Epithelial cell of proximal tubule (primary cell): Measurements from ENCODE around the gene ANXA5. TPM values are rescaled to one million over a fixed set of nuclear protein-coding genes. Genes with fewer than 3 reads are reported as not detected.

Experiments
- DNase-seq: peaks from one replicate; pipeline ENCODE4 v3.0.0-alpha.2; 2011; ENCODE audit warnings: low read depth
- H3K4me3 ChIP-seq: 2 replicates; pipeline ENCODE4 v1.5.1; 2011; ENCODE audit warnings: low read depth, mild to moderate bottlenecking, low read length
- CTCF ChIP-seq: conservative IDR thresholded peaks from 2 replicates; pipeline ENCODE4 v1.5.1; 2012; ENCODE audit warnings: low read depth, mild to moderate bottlenecking, low read length
- total RNA-seq: library from RNA; depleted of rRNA; stranded (reverse); fragments of >200 nt; gene quantifications from 2 replicates; pipeline ENCODE4 v1.2.3, GENCODE V29; 2015

ANXA5 gene
- total RNA-seq, 1 donor from 2014 or later, result 308 TPM

- no peak for DNase-seq
- no peak overlapping the region for H3K4me3 ChIP-seq
- no peak for TF ChIP-seq CTCF
Measured at GRCh38 chr4:121712001-121712651, 15.3 kb upstream of the ANXA5 start.

DNA sequence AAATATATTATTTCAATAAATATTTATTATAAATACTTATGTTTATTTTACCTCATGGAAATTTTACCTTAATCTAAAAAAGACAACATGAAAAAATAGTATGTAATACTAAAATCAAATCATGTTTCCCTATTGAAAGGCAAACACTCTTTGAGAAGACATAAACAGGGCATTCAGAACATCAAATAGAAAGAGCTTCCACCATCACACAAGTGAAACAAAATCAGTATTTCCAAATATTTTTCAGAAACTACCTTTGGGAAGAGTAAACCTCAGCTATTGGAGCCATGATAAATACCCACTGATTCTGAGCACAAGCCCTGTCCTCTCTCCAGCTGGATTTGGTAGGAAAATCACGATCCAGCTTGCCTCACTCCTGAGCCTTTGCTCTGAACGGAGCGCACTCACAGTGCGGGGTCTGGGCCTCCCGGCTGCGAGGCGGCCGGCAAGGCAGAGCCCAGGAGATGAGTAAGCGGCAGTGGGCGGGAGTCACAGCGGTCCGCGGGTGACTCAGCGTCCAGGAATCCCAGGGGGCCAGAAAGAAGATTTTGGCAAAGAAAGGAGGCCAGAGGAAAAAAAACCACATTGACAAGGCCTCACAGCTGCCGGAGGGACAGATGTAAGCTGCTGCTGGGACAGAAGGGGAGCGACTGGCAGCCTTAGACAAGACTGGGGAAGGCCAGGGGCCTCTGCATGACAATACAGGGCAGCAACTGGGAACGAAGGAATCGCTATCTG is 14.7 kb upstream of the ANXA5 start:
- no peak for TF ChIP-seq CTCF
- H3K4me3 ChIP-seq, result peak overlapping the region; percentile 4
- no peak for DNase-seq

- DNase-seq, result no peak
- no peak overlapping the region for H3K4me3 ChIP-seq
- TF ChIP-seq CTCF, result no peak
Measured at GRCh38 chr4:121709766-121710405, 13.1 kb upstream of the ANXA5 start.

DNA sequence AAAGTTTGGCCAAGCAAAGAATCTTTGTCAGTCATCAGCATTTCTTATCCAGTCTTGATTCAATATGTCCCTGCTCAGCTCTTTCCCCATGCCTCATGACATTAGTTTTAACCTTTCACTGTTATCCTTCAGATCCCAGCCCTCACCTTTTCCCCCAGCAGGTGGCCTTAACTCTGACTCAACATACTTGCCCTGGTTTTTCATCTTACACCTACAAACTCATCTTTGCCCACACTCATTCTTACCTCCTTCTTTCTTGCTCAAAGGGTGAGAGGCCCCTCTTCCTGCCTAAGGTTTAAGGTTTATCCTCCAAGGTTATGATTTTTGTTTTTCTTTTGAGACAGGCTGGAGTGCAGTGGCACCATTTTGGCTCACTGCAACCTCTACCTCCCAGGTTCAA is 10.6 kb upstream of the ANXA5 start:
- H3K4me3 ChIP-seq, result no peak overlapping the region
- no peak for DNase-seq
- TF ChIP-seq CTCF, result peak; percentile 26

GRCh38 chr4:121706595-121707021 is 9.8 kb upstream of the ANXA5 start:
- TF ChIP-seq CTCF, result no peak
- no peak for DNase-seq
- H3K4me3 ChIP-seq, result no peak overlapping the region

DNA sequence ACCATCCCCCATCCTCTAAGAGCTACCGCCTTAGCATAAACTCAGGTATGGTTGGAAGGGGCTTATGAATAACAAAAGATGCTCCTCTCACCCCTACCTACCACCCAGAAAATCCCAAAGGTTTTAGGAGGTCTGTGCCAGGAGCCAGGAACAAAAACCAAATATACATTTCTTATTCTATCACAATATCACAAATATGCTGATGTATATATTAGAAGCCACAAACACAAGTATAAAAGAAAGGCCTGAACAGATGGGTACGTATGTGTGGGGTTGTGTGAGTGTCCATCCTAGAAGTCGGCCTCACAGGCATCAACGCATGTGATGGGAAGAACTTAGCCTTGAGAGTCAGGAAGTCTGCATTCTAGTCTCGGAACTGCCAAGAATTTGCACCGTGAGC is 8.7 kb upstream of the ANXA5 start:
- no peak overlapping the region for H3K4me3 ChIP-seq
- TF ChIP-seq CTCF, result no peak
- no peak for DNase-seq
